Muscle layer of colon (tissue), 2 donors: ENCODE measurements around the gene MRPL32.
"Not testable (repeated sequence)": the region's sequence is repeated elsewhere in the genome, so short reads cannot be mapped to it uniquely, and the experiment has no call there.

ENCODE experiments used
- H3K27ac ChIP-seq: one replicate; pipeline ENCODE4 v1.7.0; 2013; ENCODE audit warnings: low read depth, mild to moderate bottlenecking, low read length, moderate library complexity
- H3K27me3 ChIP-seq, 2 donors: one replicate each; pipeline ENCODE4 v1.7.0; 2013; ENCODE audit warnings: low read length in 2 of 2, mild to moderate bottlenecking in 2 of 2; ENCODE audit not compliant: insufficient read depth in 2 of 2, control insufficient read depth in 1 of 2
- H3K36me3 ChIP-seq: one replicate; pipeline ENCODE4 v1.7.0; 2013; ENCODE audit warnings: mild to moderate bottlenecking, low read length; ENCODE audit not compliant: insufficient read depth
- H3K4me1 ChIP-seq: one replicate; pipeline ENCODE4 v1.7.0; 2013; ENCODE audit warnings: mild to moderate bottlenecking, low read length; ENCODE audit not compliant: insufficient read depth
- H3K4me3 ChIP-seq, 2 donors: one replicate each; pipeline ENCODE4 v1.7.0; 2013; ENCODE audit warnings: low read length in 2 of 2, low read depth in 1 of 2, mild to moderate bottlenecking in 1 of 2, moderate library complexity in 1 of 2
- H3K9ac ChIP-seq: one replicate; pipeline ENCODE4 v1.7.0; 2013; ENCODE audit warnings: low read length
- H3K9me3 ChIP-seq: one replicate; pipeline ENCODE4 v1.7.0; 2013; ENCODE audit warnings: mild to moderate bottlenecking, low read length
- donor health status: abdominal sarcoma.
- donor health status: Adenocarcinoma of cecum.

MRPL32 gene

GRCh38 chr7:42931834-42932651 is at the start of gene MRPL32, which contains the start of gene PSMA2:
TSS of gene MRPL32 (plus strand) at chr7:42932376. CDS start at chr7:42932387, 11 bp downstream.
TSS of gene PSMA2 (minus strand) at chr7:42932174. CDS start at chr7:42932158, 16 bp downstream.
- no peaks in the 10 kb centered on the region for H3K9me3 ChIP-seq
- peak within 1 kb of the TSS; percentile 76 to 87 for H3K4me3 ChIP-seq
- no peaks in the 10 kb centered on the region for H3K27me3 ChIP-seq
- peaks cover 12% of the 10 kb centered on the region for H3K36me3 ChIP-seq
- peak within 1 kb of the TSS; percentile 78 for H3K27ac ChIP-seq
- peak within 1 kb of the TSS; percentile 97 for H3K9ac ChIP-seq
- H3K4me1 ChIP-seq, result peaks cover 32% of the 10 kb centered on the region

- H3K27me3 ChIP-seq, result no peaks in the 10 kb centered on the region
- H3K36me3 ChIP-seq, result no peaks in the 10 kb centered on the region
- no peak overlapping the region for H3K9ac ChIP-seq
- H3K27ac ChIP-seq, result no peak overlapping the region
- no peak overlapping the region for H3K4me3 ChIP-seq
- H3K9me3 ChIP-seq, result no peaks in the 10 kb centered on the region
- peaks cover 8% of the 10 kb centered on the region for H3K4me1 ChIP-seq
Observed at GRCh38 chr7:42883950-42884349, 48.2 kb upstream of the MRPL32 start.

- H3K27me3 ChIP-seq, H3K9me3 ChIP-seq, H3K27ac ChIP-seq, H3K36me3 ChIP-seq, H3K4me3 ChIP-seq, H3K9ac ChIP-seq, H3K4me1 ChIP-seq: not testable (repeated sequence)
Observed at GRCh38 chr7:42885183-42885582, 47.0 kb upstream of the MRPL32 start.

DNA sequence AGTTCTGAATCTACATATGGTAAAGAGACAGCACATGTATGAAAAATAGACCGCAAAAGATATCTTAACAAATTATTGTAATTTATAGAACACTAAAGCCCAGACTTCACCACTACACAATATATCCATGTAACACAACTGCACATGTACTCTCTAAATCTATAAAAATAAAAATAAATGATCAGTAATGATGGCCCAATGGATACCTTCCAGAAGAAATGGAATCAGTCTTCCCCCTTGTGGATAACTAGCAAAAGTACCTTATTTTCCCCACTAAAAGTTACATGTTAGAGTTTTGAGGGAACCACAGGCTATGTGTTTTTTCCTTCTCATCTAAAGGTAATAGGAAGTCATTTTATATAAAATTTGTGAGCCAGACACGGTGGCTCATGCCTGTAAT is 46.0 kb upstream of the MRPL32 start:
- no peak overlapping the region for H3K9ac ChIP-seq
- H3K4me3 ChIP-seq, result no peak overlapping the region
- no peak overlapping the region for H3K27ac ChIP-seq
- no peaks in the 10 kb centered on the region for H3K36me3 ChIP-seq
- no peaks in the 10 kb centered on the region for H3K27me3 ChIP-seq
- H3K9me3 ChIP-seq, result no peaks in the 10 kb centered on the region
- H3K4me1 ChIP-seq, result peaks cover 8% of the 10 kb centered on the region

GRCh38 chr7:42886893-42887505 is 45.2 kb upstream of the MRPL32 start:
- no peak overlapping the region for H3K27ac ChIP-seq
- H3K4me3 ChIP-seq, result no peak overlapping the region

DNA sequence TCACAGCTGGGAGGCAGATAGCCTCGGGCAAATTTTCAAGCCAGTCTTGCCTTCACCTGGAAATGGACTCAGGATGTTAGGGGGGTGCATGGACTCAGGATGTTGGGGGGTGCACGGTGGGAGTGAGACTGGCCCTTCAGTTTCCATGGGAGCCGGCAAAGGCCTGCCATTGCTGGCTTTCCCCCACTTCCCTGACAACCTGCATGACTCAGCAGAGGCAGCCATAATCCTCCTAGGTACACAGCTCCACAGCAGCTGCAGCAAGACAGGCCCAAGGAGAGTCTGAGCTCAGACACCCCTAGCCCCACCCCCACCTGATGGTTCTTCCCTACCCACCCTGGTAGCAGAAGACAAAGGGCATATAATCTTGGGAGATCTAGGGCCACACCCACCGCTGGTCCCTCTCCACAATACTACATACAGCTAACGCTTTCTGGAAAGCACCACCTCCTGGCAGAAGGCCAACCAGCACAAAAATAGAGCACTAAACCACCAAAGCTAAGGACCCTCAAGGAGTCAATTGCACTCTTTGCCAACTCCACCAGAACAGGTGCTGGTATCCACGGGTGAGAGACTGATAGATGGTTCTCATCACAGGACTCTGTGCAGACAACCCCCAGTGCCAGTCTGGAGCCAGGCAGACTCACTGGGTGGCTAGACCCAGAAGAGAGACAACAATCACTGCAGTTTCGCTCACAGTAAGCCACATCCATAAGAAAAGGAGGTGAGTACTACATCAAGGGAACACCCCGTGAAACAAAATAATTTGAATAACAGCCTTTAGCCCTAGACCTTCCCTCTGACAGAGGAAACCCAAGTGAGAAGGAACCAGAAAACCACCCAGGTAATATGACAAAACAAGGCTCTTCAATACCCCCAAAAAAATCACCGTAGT is 38.6 kb upstream of the MRPL32 start:
- Histone ChIP-seq H3K4me1 (no peaks in the 10 kb centered on the region), H3K36me3 (no peaks in the 10 kb centered on the region), H3K4me3 (no peak overlapping the region), H3K27ac (no peak overlapping the region), H3K27me3 (no peaks in the 10 kb centered on the region), H3K9me3 (no peaks in the 10 kb centered on the region), H3K9ac (no peak overlapping the region)

More at GRCh38 chr7:42886893-42887505, 45.2 kb upstream of the MRPL32 start:
- Histone ChIP-seq H3K9me3 (no peaks in the 10 kb centered on the region), H3K27me3 (no peaks in the 10 kb centered on the region), H3K4me1 (peaks cover 8% of the 10 kb centered on the region), H3K36me3 (no peaks in the 10 kb centered on the region), H3K9ac (no peak overlapping the region)

DNA sequence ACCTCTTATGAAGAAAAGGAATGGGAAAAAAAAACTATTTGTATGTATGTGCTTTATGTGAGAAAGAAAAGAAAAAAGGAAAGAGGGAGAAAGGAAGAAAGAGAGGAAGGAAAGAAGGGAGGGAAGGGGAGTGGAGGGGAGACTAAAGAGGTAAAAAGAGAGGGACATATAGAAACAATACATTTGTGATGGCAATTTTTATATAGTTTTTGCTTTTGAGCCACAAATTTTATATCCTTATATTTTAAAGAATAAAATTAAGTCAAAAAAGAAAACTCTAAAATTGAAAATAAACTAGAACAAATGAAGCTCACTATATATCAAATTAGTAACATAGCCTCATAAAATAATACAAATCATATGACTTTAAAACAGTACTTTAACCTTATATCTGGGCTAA is 31.3 kb upstream of the MRPL32 start:
- H3K9me3 ChIP-seq, result no peaks in the 10 kb centered on the region

DNA sequence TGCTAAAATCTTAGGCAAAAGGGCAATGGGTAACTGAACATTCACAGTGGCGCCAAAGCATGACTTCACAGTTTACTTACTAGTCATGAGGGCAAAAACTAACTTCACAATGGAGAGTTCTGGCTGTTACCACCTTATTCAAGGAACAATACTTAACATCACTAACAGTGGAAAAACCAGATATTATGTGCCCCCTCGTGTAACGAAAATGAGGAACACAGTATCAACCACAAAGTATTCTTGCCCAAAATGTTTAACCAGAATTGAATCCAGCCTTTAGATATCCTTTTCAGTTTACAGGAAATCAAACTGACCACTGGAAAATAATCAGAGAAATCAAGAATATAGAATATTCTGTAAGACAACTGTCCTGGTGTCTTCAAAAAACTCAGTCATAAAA is 29.8 kb upstream of the MRPL32 start:
- Histone ChIP-seq H3K4me3 (no peak overlapping the region), H3K9ac (no peak overlapping the region), H3K27ac (no peak overlapping the region), H3K9me3 (no peaks in the 10 kb centered on the region), H3K36me3 (no peaks in the 10 kb centered on the region), H3K27me3 (no peaks in the 10 kb centered on the region), H3K4me1 (no peaks in the 10 kb centered on the region)

More for the DNA sequence above, 31.3 kb upstream of the MRPL32 start:
- Histone ChIP-seq H3K4me3 (no peak overlapping the region), H3K4me1 (no peaks in the 10 kb centered on the region), H3K27me3 (no peaks in the 10 kb centered on the region), H3K36me3 (no peaks in the 10 kb centered on the region), H3K9ac (no peak overlapping the region), H3K27ac (no peak overlapping the region)

DNA sequence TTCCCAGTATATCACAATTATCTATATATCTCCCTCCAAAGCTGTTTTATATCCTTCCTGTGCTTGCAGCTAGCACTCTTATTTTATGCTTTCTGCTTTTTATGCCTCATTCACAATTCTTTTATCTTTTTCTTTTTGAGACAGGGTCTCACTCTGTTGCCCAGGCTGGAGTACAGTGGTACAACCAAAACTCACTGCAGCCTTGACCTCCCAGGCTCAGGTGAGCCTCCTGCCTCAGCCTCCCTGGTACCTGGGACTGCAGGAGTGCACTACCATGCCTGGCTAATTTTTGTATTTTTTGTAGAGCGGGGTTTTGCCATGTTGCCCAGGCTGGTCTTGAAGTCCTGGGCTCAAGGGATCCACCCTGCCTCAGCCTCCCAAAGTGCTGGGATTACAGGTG is 26.0 kb upstream of the MRPL32 start:
- no peak overlapping the region for H3K27ac ChIP-seq
- H3K9ac ChIP-seq, result no peak overlapping the region
- peaks cover 9% of the 10 kb centered on the region for H3K4me1 ChIP-seq
- no peaks in the 10 kb centered on the region for H3K36me3 ChIP-seq
- no peaks in the 10 kb centered on the region for H3K9me3 ChIP-seq
- H3K4me3 ChIP-seq, result no peak overlapping the region
- H3K27me3 ChIP-seq, result no peaks in the 10 kb centered on the region

DNA sequence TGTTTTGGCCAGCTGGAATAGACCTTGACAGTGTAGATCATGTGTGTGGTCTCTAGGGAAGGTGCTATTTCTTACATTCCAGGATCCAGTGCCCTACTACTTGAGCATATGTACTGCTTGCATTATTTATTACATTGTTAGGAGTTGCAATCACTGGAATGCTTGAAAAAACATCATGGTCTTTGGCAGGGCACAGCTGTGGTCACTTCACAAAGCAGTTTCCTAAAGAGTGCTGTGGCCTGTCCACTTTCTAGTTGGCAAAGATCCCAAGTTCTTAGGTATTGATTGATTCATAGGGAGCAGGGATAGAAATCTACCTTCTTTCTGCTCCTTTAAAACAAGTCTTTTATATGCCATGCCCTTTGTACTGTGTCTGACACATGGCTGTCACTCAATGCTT is 24.9 kb upstream of the MRPL32 start:
- H3K27ac ChIP-seq, result no peak overlapping the region
- no peak overlapping the region for H3K9ac ChIP-seq
- H3K36me3 ChIP-seq, result no peaks in the 10 kb centered on the region
- H3K9me3 ChIP-seq, result no peaks in the 10 kb centered on the region
- no peak overlapping the region for H3K4me3 ChIP-seq
- no peaks in the 10 kb centered on the region for H3K27me3 ChIP-seq
- peaks cover 11% of the 10 kb centered on the region for H3K4me1 ChIP-seq

- Histone ChIP-seq H3K4me3 (no peak overlapping the region), H3K27ac (no peak overlapping the region), H3K9ac (no peak overlapping the region)
Observed at GRCh38 chr7:42910306-42910705, 21.9 kb upstream of the MRPL32 start.

More at GRCh38 chr7:42910306-42910705, 21.9 kb upstream of the MRPL32 start:
- Histone ChIP-seq H3K9me3 (no peaks in the 10 kb centered on the region), H3K4me1 (peaks cover 14% of the 10 kb centered on the region), H3K36me3 (no peaks in the 10 kb centered on the region), H3K27me3 (no peaks in the 10 kb centered on the region)
